Keratinocyte (primary cell): ENCODE data around the gene TRAF3IP1. TPM values are rescaled to one million over a fixed set of nuclear protein-coding genes. Genes with fewer than 3 reads are reported as not detected.

Source experiments
- DNase-seq: peaks from one replicate; pipeline ENCODE4 v3.0.0-alpha.2; 2011; ENCODE audit warnings: low read depth, missing footprints, low spot score
- FAIRE-seq: peaks from 2 replicates; lab custom pipeline; 2011; peaks lifted over from hg19 to GRCh38; lab: Jason Lieb, UNC
- H2AFZ ChIP-seq: 2 replicates; pipeline ENCODE4 v1.6.0; 2012; ENCODE audit warnings: low read length, control low read depth, inconsistent platforms; ENCODE audit not compliant: control insufficient read depth
- H3K27ac ChIP-seq: 2 replicates; pipeline ENCODE4 v1.5.1; 2011; ENCODE audit warnings: low read length; ENCODE audit not compliant: control insufficient read depth, insufficient read depth
- H3K27me3 ChIP-seq: 3 replicates; pipeline ENCODE4 v1.6.0; 2011; ENCODE audit warnings: low read length; ENCODE audit not compliant: control insufficient read depth, insufficient read depth; ENCODE audit errors: extremely low read depth
- H3K36me3 ChIP-seq, 2 experiments: 2 replicates in 1 of 2; 3 replicates in 1 of 2; pipeline ENCODE4 v1.5.1; 2011; ENCODE audit warnings: low read length in 2 of 2, mild to moderate bottlenecking in 1 of 2; ENCODE audit not compliant: control insufficient read depth in 2 of 2, insufficient read depth in 2 of 2; ENCODE audit errors: extremely low read depth in 1 of 2
- H3K4me1 ChIP-seq: 3 replicates; pipeline ENCODE4 v1.5.1; 2011; ENCODE audit warnings: low read length; ENCODE audit not compliant: control insufficient read depth, insufficient read depth; ENCODE audit errors: extremely low read depth
- H3K4me2 ChIP-seq: 3 replicates; pipeline ENCODE4 v1.6.0; 2011; ENCODE audit warnings: low read depth, low read length; ENCODE audit not compliant: control insufficient read depth, insufficient read depth; ENCODE audit errors: extremely low read depth
- H3K4me3 ChIP-seq, 3 experiments: fragments of 200-600 bp in 1 of 3; sonication (generic) in 1 of 3; 2 replicates in 2 of 3; 3 replicates in 1 of 3; pipeline ENCODE4 v1.5.1; 2011 to 2016; ENCODE audit warnings: low read length in 3 of 3, mild to moderate bottlenecking in 3 of 3, control low read depth in 2 of 3, inconsistent platforms in 1 of 3, low read depth in 1 of 3, mixed read lengths in 1 of 3, mixed run types in 1 of 3, moderate library complexity in 1 of 3; ENCODE audit not compliant: control insufficient read depth in 2 of 3, insufficient read depth in 2 of 3; ENCODE audit errors: extremely low read depth in 1 of 3
- H3K79me2 ChIP-seq: 2 replicates; pipeline ENCODE4 v1.6.0; 2012; ENCODE audit warnings: low read length; ENCODE audit not compliant: control insufficient read depth, insufficient read depth
- H3K9ac ChIP-seq: 3 replicates; pipeline ENCODE4 v1.6.0; 2011; ENCODE audit warnings: low read length; ENCODE audit not compliant: control insufficient read depth, insufficient read depth; ENCODE audit errors: extremely low read depth
- H3K9me1 ChIP-seq: 3 replicates; pipeline ENCODE4 v1.6.0; 2011; ENCODE audit warnings: low read length; ENCODE audit not compliant: control insufficient read depth, insufficient read depth; ENCODE audit errors: extremely low read depth
- H3K9me3 ChIP-seq: 2 replicates; pipeline ENCODE4 v1.5.1; 2012; ENCODE audit warnings: low read depth, low read length; ENCODE audit not compliant: control insufficient read depth
- H4K20me1 ChIP-seq: 3 replicates; pipeline ENCODE4 v1.6.0; 2011; ENCODE audit warnings: low read length; ENCODE audit not compliant: control insufficient read depth, insufficient read depth; ENCODE audit errors: extremely low read depth
- CTCF ChIP-seq, 3 experiments: IDR thresholded peaks in 1 of 3; conservative IDR thresholded peaks in 1 of 3; optimal IDR thresholded peaks in 1 of 3; 2 replicates in 2 of 3; 3 replicates in 1 of 3; pipeline versions ENCODE3 to v1.5.1; 2011; ENCODE audit warnings: low read length in 3 of 3, mild to moderate bottlenecking in 3 of 3, moderate library complexity in 2 of 3, control low read depth in 1 of 3, inconsistent platforms in 1 of 3; ENCODE audit not compliant: insufficient read depth in 2 of 3; ENCODE audit errors: extremely low read depth in 1 of 3
- EZH2 ChIP-seq: IDR thresholded peaks from one replicate; pipeline ENCODE4 v1.6.1; 2012; ENCODE audit warnings: inconsistent platforms, mild to moderate bottlenecking, low read length, moderate library complexity
- dilution Hi-C: fragments of 300-500 bp; cut with MboI; formaldehyde crosslinking; loops from one replicate; pipeline ENCODE4 v1.7.0; 2020; ENCODE audit warnings: low sequenced_read_pairs; ENCODE audit not compliant: extremely low pct_ligation_motif_present
- polyA plus RNA-seq, 5 experiments: library from polyadenylated mRNA; depleted of rRNA in 3 of 5; stranded (reverse) in 3 of 5; stranded (forward) in 1 of 5; unstranded in 1 of 5; fragments of >200 nt; gene quantifications; 1 replicate in 1 of 5; 2 replicates in 3 of 5; 3 replicates in 1 of 5; pipeline versions ENCODE4 v1.2.1 to v1.2.3, GENCODE V29; 2011 to 2012; ENCODE audit warnings: missing spikeins in 2 of 5, low read depth in 1 of 5, low replicate concordance in 1 of 5

TRAF3IP1 gene
- polyA plus RNA-seq, 1 donor (not counting 4 experiments of a cell fraction or from before 2014, with no cell fraction given): 7.0 TPM

GRCh38 chr2:238337846-238338245 is 17.5 kb downstream of the TRAF3IP1 start:
- Histone ChIP-seq H4K20me1 (no peaks in the 10 kb centered on the region), H3K4me1 (peaks cover 8% of the 10 kb centered on the region), H3K79me2 (no peaks in the 10 kb centered on the region), H3K9me3 (no peaks in the 10 kb centered on the region), H2AFZ (no peak overlapping the region), H3K9ac (no peak overlapping the region), H3K36me3 (peaks cover 7 to 10% of the 10 kb centered on the region in 2 experiments), H3K9me1 (no peaks in the 10 kb centered on the region), H3K4me3 (no peak overlapping the region), H3K27ac (no peak overlapping the region), H3K27me3 (no peaks in the 10 kb centered on the region), H3K4me2 (no peak overlapping the region)
- FAIRE-seq: no peak
- dilution Hi-C loops: no loop called here
- TF ChIP-seq CTCF (optimal IDR thresholded peaks at IDR 0.05 in 1 of 3, IDR thresholded peaks at IDR 0.05 in 1 of 3, conservative IDR thresholded peaks at IDR 0.05 in 1 of 3; ENCODE audit: extremely low read depth in 1 of 3, insufficient read depth in 2 of 3, low read length in 3 of 3) (no peak), EZH2 (no peak)
- no peak for DNase-seq

- FAIRE-seq (no peak), DNase-seq (no peak)
- peak overlapping the region; percentile 27 for H3K27ac ChIP-seq
- dilution Hi-C loops: no loop called here
- H4K20me1 ChIP-seq: no peaks in the 10 kb centered on the region
- no peaks in the 10 kb centered on the region for H3K9me1 ChIP-seq
- no peak for TF ChIP-seq CTCF (optimal IDR thresholded peaks at IDR 0.05 in 1 of 3, IDR thresholded peaks at IDR 0.05 in 1 of 3, conservative IDR thresholded peaks at IDR 0.05 in 1 of 3; ENCODE audit: extremely low read depth in 1 of 3, insufficient read depth in 2 of 3, low read length in 3 of 3)
- no peak for TF ChIP-seq EZH2
- H3K4me1 ChIP-seq: peaks cover 8% of the 10 kb centered on the region
- no peak overlapping the region for H2AFZ ChIP-seq
- no peaks in the 10 kb centered on the region for H3K9me3 ChIP-seq
- no peaks in the 10 kb centered on the region for H3K79me2 ChIP-seq
- no peak overlapping the region for H3K9ac ChIP-seq
- H3K27me3 ChIP-seq: no peaks in the 10 kb centered on the region
- H3K4me3 ChIP-seq: no peak overlapping the region
- H3K36me3 ChIP-seq: peaks cover 3 to 7% of the 10 kb centered on the region in 2 experiments
- H3K4me2 ChIP-seq: no peak overlapping the region
Measured at GRCh38 chr2:238338710-238339394, 18.5 kb downstream of the TRAF3IP1 start.
